WERI-Rb-1 (cell line): Measurements from ENCODE around the gene WIPI1.

Experiments used
- DNase-seq: peaks from one replicate; pipeline ENCODE4 v3.0.0-alpha.2; 2020
- H3K27ac ChIP-seq: fragments of 250-450 bp; sonication (Bioruptor Pico); 2 replicates; pipeline ENCODE4 v1.5.1; 2020; ENCODE audit warnings: mild to moderate bottlenecking, moderate library complexity
- H3K27me3 ChIP-seq: fragments of 250-450 bp; sonication (Bioruptor Pico); 2 replicates; pipeline ENCODE4 v1.5.1; 2021; ENCODE audit warnings: mild to moderate bottlenecking, low read depth, moderate library complexity; ENCODE audit not compliant: insufficient read depth, severe bottlenecking
- H3K36me3 ChIP-seq: fragments of 250-450 bp; sonication (Bioruptor Pico); 2 replicates; pipeline ENCODE4 v1.5.1; 2020; ENCODE audit warnings: mild to moderate bottlenecking, moderate library complexity
- H3K4me3 ChIP-seq: 2 replicates; pipeline ENCODE4 v1.5.1; 2011; ENCODE audit warnings: low read depth, mild to moderate bottlenecking, control low read depth, low read length
- H3K9me3 ChIP-seq: fragments of 250-450 bp; sonication (Bioruptor Pico); 2 replicates; pipeline ENCODE4 v1.5.1; 2021; ENCODE audit warnings: mild to moderate bottlenecking, moderate library complexity; ENCODE audit not compliant: severe bottlenecking
- TF ChIP-seq, protein P1 (sequence below): IDR thresholded peaks from 2 replicates; pipeline ENCODE4 v1.5.1; 2011; ENCODE audit warnings: low read depth, mild to moderate bottlenecking, control low read depth, inconsistent platforms, low read length

The WIPI1 gene

GRCh38 chr17:68424861-68425260, 32.4 kb downstream of the WIPI1 start:
- no peak for DNase-seq
- TF ChIP-seq, protein P1, sequence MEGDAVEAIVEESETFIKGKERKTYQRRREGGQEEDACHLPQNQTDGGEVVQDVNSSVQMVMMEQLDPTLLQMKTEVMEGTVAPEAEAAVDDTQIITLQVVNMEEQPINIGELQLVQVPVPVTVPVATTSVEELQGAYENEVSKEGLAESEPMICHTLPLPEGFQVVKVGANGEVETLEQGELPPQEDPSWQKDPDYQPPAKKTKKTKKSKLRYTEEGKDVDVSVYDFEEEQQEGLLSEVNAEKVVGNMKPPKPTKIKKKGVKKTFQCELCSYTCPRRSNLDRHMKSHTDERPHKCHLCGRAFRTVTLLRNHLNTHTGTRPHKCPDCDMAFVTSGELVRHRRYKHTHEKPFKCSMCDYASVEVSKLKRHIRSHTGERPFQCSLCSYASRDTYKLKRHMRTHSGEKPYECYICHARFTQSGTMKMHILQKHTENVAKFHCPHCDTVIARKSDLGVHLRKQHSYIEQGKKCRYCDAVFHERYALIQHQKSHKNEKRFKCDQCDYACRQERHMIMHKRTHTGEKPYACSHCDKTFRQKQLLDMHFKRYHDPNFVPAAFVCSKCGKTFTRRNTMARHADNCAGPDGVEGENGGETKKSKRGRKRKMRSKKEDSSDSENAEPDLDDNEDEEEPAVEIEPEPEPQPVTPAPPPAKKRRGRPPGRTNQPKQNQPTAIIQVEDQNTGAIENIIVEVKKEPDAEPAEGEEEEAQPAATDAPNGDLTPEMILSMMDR, result no peak

DNA sequence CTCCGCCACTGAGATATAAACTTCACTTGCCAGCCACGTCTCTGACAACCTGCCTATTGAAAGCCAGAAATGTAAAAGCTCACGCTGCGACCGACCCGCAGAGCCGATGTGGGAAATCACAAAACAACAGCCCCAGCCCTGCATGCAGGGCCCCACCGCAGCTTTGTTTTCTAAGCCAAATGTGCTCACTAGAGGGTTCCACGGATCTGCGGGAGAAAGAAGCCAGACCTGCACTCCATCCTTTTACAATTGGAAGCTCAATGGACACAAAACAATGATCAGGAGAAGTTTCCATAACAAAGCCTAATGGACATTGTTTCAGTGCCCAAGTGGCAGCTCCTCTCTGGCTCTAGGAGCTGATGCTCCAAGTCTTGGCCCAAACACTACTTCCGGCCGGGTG, 33.1 kb downstream of the WIPI1 start:
- TF ChIP-seq, protein P1, result no peak
- no peak for DNase-seq
- H3K4me3 ChIP-seq, result no peak overlapping the region
- H3K9me3 ChIP-seq, result no peaks in the 10 kb centered on the region
- H3K27me3 ChIP-seq, result no peaks in the 10 kb centered on the region
- H3K27ac ChIP-seq, result no peak overlapping the region
- no peaks in the 10 kb centered on the region for H3K36me3 ChIP-seq

More at GRCh38 chr17:68424861-68425260, 32.4 kb downstream of the WIPI1 start:
- Histone ChIP-seq H3K9me3 (no peaks in the 10 kb centered on the region), H3K36me3 (no peaks in the 10 kb centered on the region), H3K4me3 (no peak overlapping the region), H3K27me3 (no peaks in the 10 kb centered on the region), H3K27ac (no peak overlapping the region)

GRCh38 chr17:68423251-68423650, 34.0 kb downstream of the WIPI1 start:
- no peak for DNase-seq
- H3K9me3 ChIP-seq, result no peaks in the 10 kb centered on the region
- TF ChIP-seq, protein P1, result no peak

GRCh38 chr17:68422821-68423220, 34.5 kb downstream of the WIPI1 start:
- Histone ChIP-seq H3K27me3 (no peaks in the 10 kb centered on the region), H3K9me3 (no peaks in the 10 kb centered on the region), H3K4me3 (no peak overlapping the region), H3K27ac (no peak overlapping the region), H3K36me3 (no peaks in the 10 kb centered on the region)
- no peak for DNase-seq
- TF ChIP-seq, protein P1, result no peak

More at GRCh38 chr17:68423251-68423650, 34.0 kb downstream of the WIPI1 start:
- no peaks in the 10 kb centered on the region for H3K36me3 ChIP-seq
- H3K27ac ChIP-seq, result no peak overlapping the region
- H3K27me3 ChIP-seq, result no peaks in the 10 kb centered on the region
- no peak overlapping the region for H3K4me3 ChIP-seq

DNA sequence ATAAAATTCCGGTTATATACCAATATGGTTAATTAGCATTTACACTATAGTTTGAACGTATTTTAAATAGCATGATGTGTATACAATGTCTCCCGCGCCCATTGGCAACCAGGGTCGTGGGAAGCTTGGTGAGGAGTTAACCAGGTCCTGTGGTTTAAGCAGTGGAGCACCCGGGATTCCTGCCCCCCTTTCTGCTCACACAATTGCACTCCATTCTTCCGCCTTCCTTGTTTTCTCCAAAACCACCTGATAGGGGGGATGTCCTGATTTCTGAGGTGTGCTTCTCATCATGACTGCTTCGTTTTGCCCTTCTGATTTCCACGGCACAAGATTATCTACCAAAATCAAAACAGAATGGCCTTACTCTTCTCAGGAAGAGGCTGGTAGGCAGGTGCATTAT, 35.8 kb downstream of the WIPI1 start:
- Histone ChIP-seq H3K27me3 (no peaks in the 10 kb centered on the region), H3K4me3 (no peak overlapping the region), H3K9me3 (no peaks in the 10 kb centered on the region), H3K36me3 (no peaks in the 10 kb centered on the region), H3K27ac (no peak overlapping the region)
- DNase-seq, result no peak
- TF ChIP-seq, protein P1, result no peak

DNA sequence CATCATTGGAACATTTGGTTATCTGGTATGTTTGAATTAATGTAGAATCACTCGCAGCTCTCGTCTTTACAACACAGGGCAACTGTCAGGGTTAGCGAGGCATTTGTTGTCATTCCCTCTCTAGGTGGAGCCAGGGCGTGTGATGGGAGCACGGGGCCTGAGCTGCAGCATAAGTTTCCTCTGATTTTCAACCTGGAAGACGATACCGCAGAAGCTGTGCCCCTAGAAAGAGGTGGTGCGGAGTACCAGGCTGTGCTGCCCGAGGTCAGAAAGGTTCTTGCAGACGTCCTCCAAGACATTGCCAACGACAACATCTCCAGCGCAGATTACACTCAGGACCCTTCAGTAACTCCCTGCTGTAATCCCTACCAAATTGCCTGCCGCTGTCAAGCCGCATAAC, 37.2 kb downstream of the WIPI1 start:
- TF ChIP-seq, protein P1, result no peak
- Histone ChIP-seq H3K36me3 (no peaks in the 10 kb centered on the region), H3K27ac (no peak overlapping the region), H3K4me3 (no peak overlapping the region), H3K27me3 (no peaks in the 10 kb centered on the region), H3K9me3 (peaks cover 2% of the 10 kb centered on the region)
- DNase-seq, result no peak
